HepG2 (cell line): ENCODE measurements around the gene DOCK11. TPM values are rescaled to one million over a fixed set of nuclear protein-coding genes. Genes with fewer than 3 reads are reported as not detected.

Experiments
- GATAD1 ChIP-seq: IDR thresholded peaks from 2 replicates; pipeline ENCODE4 v1.6.1; 2016; ENCODE audit warnings: missing genetic modification reagents, missing compliant biosample characterization
- LCORL ChIP-seq, 2 experiments: fragments of 450-650 bp in 1 of 2; sonication (generic) in 1 of 2; formaldehyde crosslinking in 1 of 2; IDR thresholded peaks; 2 replicates each; pipeline versions ENCODE4 v1.5.0 to v1.6.1; 2017 to 2020; ENCODE audit warnings: antibody characterized with exemption in 1 of 2, missing genetic modification reagents in 1 of 2
- MTA1 ChIP-seq: sonication (generic); formaldehyde crosslinking; IDR thresholded peaks from 2 replicates; pipeline ENCODE4 v1.4.0; 2020; ENCODE audit warnings: missing genetic modification reagents, mild to moderate bottlenecking, borderline replicate concordance
- MYNN ChIP-seq: sonication (generic); formaldehyde crosslinking; IDR thresholded peaks from 2 replicates; pipeline ENCODE4 v1.4.0; 2020; ENCODE audit warnings: mild to moderate bottlenecking, low read depth, missing genetic modification reagents
- NFIC ChIP-seq: IDR thresholded peaks from 2 replicates; pipeline ENCODE4 v1.6.1; 2012; ENCODE audit warnings: mild to moderate bottlenecking, low read length, inconsistent platforms
- SRF ChIP-seq: IDR thresholded peaks from 2 replicates; pipeline ENCODE4 v1.6.1; 2011; ENCODE audit warnings: mild to moderate bottlenecking, low read depth, low read length, moderate library complexity
- TAF1 ChIP-seq: sonication (generic); formaldehyde crosslinking; IDR thresholded peaks from 2 replicates; pipeline ENCODE4 v1.4.0; 2020; ENCODE audit warnings: missing genetic modification reagents
- ZNF12 ChIP-seq: sonication (generic); formaldehyde crosslinking; IDR thresholded peaks from 2 replicates; pipeline ENCODE4 v1.5.0; 2020; ENCODE audit warnings: missing genetic modification reagents
- ZNF143 ChIP-seq: sonication (generic); formaldehyde crosslinking; IDR thresholded peaks from 2 replicates; pipeline ENCODE4 v1.4.0; 2020; ENCODE audit warnings: missing genetic modification reagents
- ZNF282 ChIP-seq: fragments of 450-650 bp; IDR thresholded peaks from 2 replicates; pipeline ENCODE4 v1.6.1; 2018; ENCODE audit not compliant: partially characterized antibody
- ZNF572 ChIP-seq: sonication (generic); formaldehyde crosslinking; IDR thresholded peaks from 2 replicates; pipeline ENCODE4 v1.5.1; 2020; ENCODE audit warnings: mild to moderate bottlenecking, missing genetic modification reagents
- ZNF761 ChIP-seq: sonication (generic); formaldehyde crosslinking; conservative IDR thresholded peaks from 2 replicates; pipeline ENCODE4 v1.4.0; 2020; ENCODE audit warnings: mild to moderate bottlenecking, missing genetic modification reagents
- ZNF766 ChIP-seq: sonication (generic); formaldehyde crosslinking; IDR thresholded peaks from 2 replicates; pipeline ENCODE4 v1.5.0; 2020; ENCODE audit warnings: missing genetic modification reagents, borderline replicate concordance
- ZNF790 ChIP-seq: sonication (generic); formaldehyde crosslinking; IDR thresholded peaks from 2 replicates; pipeline ENCODE4 v1.8.0; 2022; ENCODE audit warnings: missing genetic modification reagents, mild to moderate bottlenecking, borderline replicate concordance
- polyA plus RNA-seq, 8 experiments: library from polyadenylated mRNA; depleted of rRNA in 3 of 8; stranded (reverse) in 7 of 8; unstranded in 1 of 8; fragments of >200 nt; fragmentation: Illumina TruSeq in 4 of 8; extraction: Trizol in 4 of 8; gene quantifications; 2 replicates each; pipeline versions ENCODE4 v1.2.1 to v1.2.3, GENCODE V29; 2011 to 2016; ENCODE audit warnings: low read depth in 4 of 8, missing spikeins in 1 of 8, mixed read lengths in 1 of 8; ENCODE audit not compliant: insufficient read depth in 1 of 8
- total RNA-seq, 5 experiments: library from RNA; depleted of rRNA; stranded (reverse); fragments of >200 nt; fragmentation: Illumina TruSeq; extraction: Trizol; gene quantifications; 2 replicates each; pipeline ENCODE4 v1.2.3, GENCODE V29; 2016; ENCODE audit warnings: low read depth in 1 of 5
- TF ChIP-seq, protein P1 (sequence below): sonication (generic); formaldehyde crosslinking; IDR thresholded peaks from 2 replicates; pipeline ENCODE4 v1.5.1; 2020; ENCODE audit warnings: missing genetic modification reagents, mild to moderate bottlenecking, borderline replicate concordance
- TF ChIP-seq, protein P2 (sequence below): IDR thresholded peaks from 2 replicates; pipeline ENCODE4 v1.6.1; 2016; ENCODE audit warnings: low read depth
- TF ChIP-seq, protein P3 (sequence below): sonication (generic); formaldehyde crosslinking; IDR thresholded peaks from 2 replicates; pipeline ENCODE4 v1.4.0; 2020; ENCODE audit warnings: missing genetic modification reagents, borderline replicate concordance
- TF ChIP-seq, protein P4 (sequence below): sonication (generic); formaldehyde crosslinking; IDR thresholded peaks from 2 replicates; pipeline ENCODE4 v1.4.0; 2020; ENCODE audit warnings: mild to moderate bottlenecking, missing genetic modification reagents
- TF ChIP-seq, protein P5 (sequence below): sonication (generic); formaldehyde crosslinking; IDR thresholded peaks from 2 replicates; pipeline ENCODE4 v1.8.0; 2022; ENCODE audit warnings: mild to moderate bottlenecking, missing genetic modification reagents; ENCODE audit not compliant: insufficient replicate concordance

The DOCK11 gene
- total and polyA plus RNA-seq, 2 of the 13 experiments (the other 11 are each of a cell fraction or from before 2014, with no cell fraction given) = 0.02 to 0.12 TPM

DNA sequence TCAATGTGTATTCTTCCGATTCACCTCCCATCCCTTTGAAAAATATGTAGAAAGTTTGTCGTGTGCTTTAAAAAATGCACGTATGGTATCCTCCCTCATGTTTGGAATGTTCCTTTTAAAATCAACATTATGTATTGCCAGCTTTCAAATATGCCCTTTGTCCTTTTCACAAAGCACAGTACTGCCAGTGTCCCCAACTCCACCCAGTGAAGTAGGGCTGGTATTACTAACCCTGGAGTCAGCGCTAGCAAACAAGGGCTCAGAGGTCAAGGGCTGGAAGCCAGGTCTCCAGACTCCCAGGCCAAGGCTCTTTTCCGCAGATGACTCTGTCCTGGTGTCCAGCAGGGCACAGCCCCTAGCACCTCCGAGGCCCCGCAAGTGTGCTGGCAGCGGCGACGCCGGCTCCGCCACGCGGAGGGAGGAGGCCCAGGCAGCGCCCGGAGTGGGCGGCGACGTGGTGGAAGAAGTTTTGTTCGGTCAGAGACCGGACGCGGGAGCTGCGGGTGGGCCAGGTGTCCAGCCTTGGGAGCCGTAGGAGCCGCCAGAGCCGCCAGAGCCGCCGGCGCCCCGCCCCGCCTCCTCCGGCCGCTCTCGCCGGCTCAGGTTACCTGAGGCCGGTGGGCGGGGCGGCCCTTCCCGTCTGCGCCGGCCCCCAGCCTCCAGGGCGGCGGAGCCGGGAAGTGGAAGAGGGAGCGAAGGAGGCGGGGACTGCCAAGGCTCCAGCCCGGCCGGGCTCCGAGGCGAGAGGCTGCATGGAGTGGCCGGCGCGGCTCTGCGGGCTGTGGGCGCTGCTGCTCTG is 231.5 kb downstream of the DOCK11 start, which contains the start of gene IL13RA1 (continued):
- TF ChIP-seq ZNF766 (CRISPR knock-in tag) (no peak), MTA1 (CRISPR knock-in tag) (peak; percentile 49; the same call in 1 of the 2 replicates), MYNN (CRISPR knock-in tag) (no peak), SRF (no peak), ZNF12 (CRISPR knock-in tag) (no peak), GATAD1 (CRISPR knock-in tag) (no peak), ZNF790 (CRISPR knock-in tag) (no peak), ZNF572 (CRISPR knock-in tag) (no peak), NFIC (peak; percentile 59; the same call in 1 of the 2 replicates), ZNF761 (no peak), ZNF282 (no peak), LCORL (IDR thresholded peaks at IDR 0.05) (no peak), LCORL (CRISPR knock-in tag; IDR thresholded peaks at IDR 0.05) (peak; percentile 59; the same call in 1 of the 2 replicates), TAF1 (CRISPR knock-in tag) (peak; percentile 53; the same call in 1 of the 2 replicates), ZNF143 (CRISPR knock-in tag) (no peak)
- TF ChIP-seq, protein P1, sequence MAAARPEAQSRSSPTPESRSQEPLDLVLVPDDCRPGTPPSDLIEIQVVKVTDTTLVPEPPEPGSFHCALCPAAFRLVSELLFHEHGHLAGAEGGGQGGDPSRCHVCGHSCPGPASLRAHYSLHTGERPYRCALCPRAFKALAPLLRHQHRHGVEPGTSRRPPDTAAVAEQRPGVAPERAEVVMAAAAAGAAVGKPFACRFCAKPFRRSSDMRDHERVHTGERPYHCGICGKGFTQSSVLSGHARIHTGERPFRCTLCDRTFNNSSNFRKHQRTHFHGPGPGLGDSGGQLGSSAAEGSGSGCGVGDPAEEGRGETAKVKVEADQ = no peak
- TF ChIP-seq, protein P2, sequence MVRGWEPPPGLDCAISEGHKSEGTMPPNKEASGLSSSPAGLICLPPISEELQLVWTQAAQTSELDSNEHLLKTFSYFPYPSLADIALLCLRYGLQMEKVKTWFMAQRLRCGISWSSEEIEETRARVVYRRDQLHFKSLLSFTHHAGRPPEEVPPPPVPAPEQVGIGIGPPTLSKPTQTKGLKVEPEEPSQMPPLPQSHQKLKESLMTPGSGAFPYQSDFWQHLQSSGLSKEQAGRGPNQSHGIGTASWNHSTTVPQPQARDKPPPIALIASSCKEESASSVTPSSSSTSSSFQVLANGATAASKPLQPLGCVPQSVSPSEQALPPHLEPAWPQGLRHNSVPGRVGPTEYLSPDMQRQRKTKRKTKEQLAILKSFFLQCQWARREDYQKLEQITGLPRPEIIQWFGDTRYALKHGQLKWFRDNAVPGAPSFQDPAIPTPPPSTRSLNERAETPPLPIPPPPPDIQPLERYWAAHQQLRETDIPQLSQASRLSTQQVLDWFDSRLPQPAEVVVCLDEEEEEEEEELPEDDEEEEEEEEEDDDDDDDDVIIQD (CRISPR knock-in tag) = peak; percentile 18; the same call in 1 of the 2 replicates
- TF ChIP-seq, protein P3, sequence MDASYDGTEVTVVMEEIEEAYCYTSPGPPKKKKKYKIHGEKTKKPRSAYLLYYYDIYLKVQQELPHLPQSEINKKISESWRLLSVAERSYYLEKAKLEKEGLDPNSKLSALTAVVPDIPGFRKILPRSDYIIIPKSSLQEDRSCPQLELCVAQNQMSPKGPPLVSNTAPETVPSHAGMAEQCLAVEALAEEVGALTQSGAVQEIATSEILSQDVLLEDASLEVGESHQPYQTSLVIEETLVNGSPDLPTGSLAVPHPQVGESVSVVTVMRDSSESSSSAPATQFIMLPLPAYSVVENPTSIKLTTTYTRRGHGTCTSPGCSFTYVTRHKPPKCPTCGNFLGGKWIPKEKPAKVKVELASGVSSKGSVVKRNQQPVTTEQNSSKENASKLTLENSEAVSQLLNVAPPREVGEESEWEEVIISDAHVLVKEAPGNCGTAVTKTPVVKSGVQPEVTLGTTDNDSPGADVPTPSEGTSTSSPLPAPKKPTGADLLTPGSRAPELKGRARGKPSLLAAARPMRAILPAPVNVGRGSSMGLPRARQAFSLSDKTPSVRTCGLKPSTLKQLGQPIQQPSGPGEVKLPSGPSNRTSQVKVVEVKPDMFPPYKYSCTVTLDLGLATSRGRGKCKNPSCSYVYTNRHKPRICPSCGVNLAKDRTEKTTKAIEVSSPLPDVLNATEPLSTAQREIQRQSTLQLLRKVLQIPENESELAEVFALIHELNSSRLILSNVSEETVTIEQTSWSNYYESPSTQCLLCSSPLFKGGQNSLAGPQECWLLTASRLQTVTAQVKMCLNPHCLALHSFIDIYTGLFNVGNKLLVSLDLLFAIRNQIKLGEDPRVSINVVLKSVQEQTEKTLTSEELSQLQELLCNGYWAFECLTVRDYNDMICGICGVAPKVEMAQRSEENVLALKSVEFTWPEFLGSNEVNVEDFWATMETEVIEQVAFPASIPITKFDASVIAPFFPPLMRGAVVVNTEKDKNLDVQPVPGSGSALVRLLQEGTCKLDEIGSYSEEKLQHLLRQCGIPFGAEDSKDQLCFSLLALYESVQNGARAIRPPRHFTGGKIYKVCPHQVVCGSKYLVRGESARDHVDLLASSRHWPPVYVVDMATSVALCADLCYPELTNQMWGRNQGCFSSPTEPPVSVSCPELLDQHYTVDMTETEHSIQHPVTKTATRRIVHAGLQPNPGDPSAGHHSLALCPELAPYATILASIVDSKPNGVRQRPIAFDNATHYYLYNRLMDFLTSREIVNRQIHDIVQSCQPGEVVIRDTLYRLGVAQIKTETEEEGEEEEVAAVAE (CRISPR knock-in tag) = no peak
- TF ChIP-seq, protein P4, sequence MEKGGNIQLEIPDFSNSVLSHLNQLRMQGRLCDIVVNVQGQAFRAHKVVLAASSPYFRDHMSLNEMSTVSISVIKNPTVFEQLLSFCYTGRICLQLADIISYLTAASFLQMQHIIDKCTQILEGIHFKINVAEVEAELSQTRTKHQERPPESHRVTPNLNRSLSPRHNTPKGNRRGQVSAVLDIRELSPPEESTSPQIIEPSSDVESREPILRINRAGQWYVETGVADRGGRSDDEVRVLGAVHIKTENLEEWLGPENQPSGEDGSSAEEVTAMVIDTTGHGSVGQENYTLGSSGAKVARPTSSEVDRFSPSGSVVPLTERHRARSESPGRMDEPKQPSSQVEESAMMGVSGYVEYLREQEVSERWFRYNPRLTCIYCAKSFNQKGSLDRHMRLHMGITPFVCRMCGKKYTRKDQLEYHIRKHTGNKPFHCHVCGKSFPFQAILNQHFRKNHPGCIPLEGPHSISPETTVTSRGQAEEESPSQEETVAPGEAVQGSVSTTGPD (CRISPR knock-in tag) = no peak
- TF ChIP-seq, protein P5, sequence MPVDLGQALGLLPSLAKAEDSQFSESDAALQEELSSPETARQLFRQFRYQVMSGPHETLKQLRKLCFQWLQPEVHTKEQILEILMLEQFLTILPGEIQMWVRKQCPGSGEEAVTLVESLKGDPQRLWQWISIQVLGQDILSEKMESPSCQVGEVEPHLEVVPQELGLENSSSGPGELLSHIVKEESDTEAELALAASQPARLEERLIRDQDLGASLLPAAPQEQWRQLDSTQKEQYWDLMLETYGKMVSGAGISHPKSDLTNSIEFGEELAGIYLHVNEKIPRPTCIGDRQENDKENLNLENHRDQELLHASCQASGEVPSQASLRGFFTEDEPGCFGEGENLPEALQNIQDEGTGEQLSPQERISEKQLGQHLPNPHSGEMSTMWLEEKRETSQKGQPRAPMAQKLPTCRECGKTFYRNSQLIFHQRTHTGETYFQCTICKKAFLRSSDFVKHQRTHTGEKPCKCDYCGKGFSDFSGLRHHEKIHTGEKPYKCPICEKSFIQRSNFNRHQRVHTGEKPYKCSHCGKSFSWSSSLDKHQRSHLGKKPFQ = no peak
